Gastroesophageal sphincter (tissue), 3 donors: ENCODE results near the gene FAM171A1.

Experiments
- EP300 ChIP-seq: sonication (generic); formaldehyde crosslinking; IDR thresholded peaks from one replicate; pipeline ENCODE4 v1.6.1; 2017; ENCODE audit warnings: antibody characterized with exemption, mild to moderate bottlenecking
- POLR2A ChIP-seq, 2 donors: fragments of 450-650 bp; IDR thresholded peaks; one replicate each; pipeline ENCODE4 v1.6.1; 2017; ENCODE audit warnings: antibody characterized with exemption in 2 of 2, mild to moderate bottlenecking in 2 of 2, moderate library complexity in 1 of 2
- TF ChIP-seq, protein P1 (sequence below), 4 experiments: fragments of 200-600 bp in 2 of 4; fragments of 450-650 bp in 2 of 4; sonication (generic) in 1 of 4; IDR thresholded peaks; one replicate each; pipeline ENCODE4 v1.5.1; 2017 to 2019; ENCODE audit warnings: antibody characterized with exemption in 4 of 4, mild to moderate bottlenecking in 2 of 4, moderate library complexity in 2 of 4

DNA sequence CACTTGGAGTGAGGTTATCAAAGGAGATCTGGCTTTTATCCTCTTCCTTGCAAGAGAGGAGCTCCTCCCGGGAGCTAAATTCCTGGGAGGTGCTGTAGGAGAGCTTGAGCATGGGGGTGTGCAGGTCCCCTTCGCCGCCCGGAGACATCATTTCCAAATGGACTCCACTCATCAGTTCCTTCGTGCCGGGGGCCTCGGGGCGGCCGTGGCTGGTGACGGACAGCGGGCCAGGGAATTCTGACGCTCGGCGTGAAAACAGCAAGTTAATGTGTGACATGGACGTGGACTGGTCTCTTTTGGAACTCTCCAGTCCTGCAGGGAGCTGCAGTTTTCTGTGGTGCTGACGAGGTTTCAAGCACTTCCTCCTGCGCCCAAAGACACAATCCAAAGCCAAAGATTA is 156.9 kb downstream of the FAM171A1 start:
- TF ChIP-seq, protein P1, sequence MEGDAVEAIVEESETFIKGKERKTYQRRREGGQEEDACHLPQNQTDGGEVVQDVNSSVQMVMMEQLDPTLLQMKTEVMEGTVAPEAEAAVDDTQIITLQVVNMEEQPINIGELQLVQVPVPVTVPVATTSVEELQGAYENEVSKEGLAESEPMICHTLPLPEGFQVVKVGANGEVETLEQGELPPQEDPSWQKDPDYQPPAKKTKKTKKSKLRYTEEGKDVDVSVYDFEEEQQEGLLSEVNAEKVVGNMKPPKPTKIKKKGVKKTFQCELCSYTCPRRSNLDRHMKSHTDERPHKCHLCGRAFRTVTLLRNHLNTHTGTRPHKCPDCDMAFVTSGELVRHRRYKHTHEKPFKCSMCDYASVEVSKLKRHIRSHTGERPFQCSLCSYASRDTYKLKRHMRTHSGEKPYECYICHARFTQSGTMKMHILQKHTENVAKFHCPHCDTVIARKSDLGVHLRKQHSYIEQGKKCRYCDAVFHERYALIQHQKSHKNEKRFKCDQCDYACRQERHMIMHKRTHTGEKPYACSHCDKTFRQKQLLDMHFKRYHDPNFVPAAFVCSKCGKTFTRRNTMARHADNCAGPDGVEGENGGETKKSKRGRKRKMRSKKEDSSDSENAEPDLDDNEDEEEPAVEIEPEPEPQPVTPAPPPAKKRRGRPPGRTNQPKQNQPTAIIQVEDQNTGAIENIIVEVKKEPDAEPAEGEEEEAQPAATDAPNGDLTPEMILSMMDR (IDR thresholded peaks at IDR 0.05) = no peak
- no peak for TF ChIP-seq EP300
- no peak for TF ChIP-seq POLR2A (IDR thresholded peaks at IDR 0.05)
